ENCODE measurements around the gene SSBP1.

- TF ChIP-seq EZH2 (IDR thresholded peaks at IDR 0.05; ENCODE audit: insufficient read depth, poor library complexity, severe bottlenecking): no peak
- TF ChIP-seq EZH2phosphoT487 (IDR thresholded peaks at IDR 0.05; ENCODE audit: insufficient read depth, low read depth): no peak
Observed at GRCh38 chr7:141708351-141708750, 29.8 kb upstream of the SSBP1 start, which contains the start of gene WEE2.

All from GM23248 (cell line).